HUES48 (cell line): ENCODE results near the gene CCDC124.
"Not testable (repeated sequence)": the region's sequence is repeated elsewhere in the genome, so short reads cannot be mapped to it uniquely, and the experiment has no call there.

Experiments used
- H3K27ac ChIP-seq: one replicate; pipeline ENCODE4 v1.7.0; 2013; ENCODE audit warnings: low read depth, low read length, inconsistent platforms
- H3K27me3 ChIP-seq: 2 replicates; pipeline ENCODE4 v1.6.1; 2013; ENCODE audit warnings: mild to moderate bottlenecking, low read length; ENCODE audit not compliant: control insufficient read depth, insufficient read depth
- H3K36me3 ChIP-seq: 2 replicates; pipeline ENCODE4 v1.6.1; 2013; ENCODE audit warnings: low read length; ENCODE audit not compliant: control insufficient read depth, insufficient read depth
- H3K4me1 ChIP-seq: 2 replicates; pipeline ENCODE4 v1.6.1; 2013; ENCODE audit warnings: mild to moderate bottlenecking, low read length; ENCODE audit not compliant: control insufficient read depth, insufficient read depth
- H3K4me3 ChIP-seq: 2 replicates; pipeline ENCODE4 v1.5.1; 2013; ENCODE audit warnings: mild to moderate bottlenecking, low read depth, low read length
- H3K9ac ChIP-seq: 2 replicates; pipeline ENCODE4 v1.6.1; 2013; ENCODE audit warnings: mild to moderate bottlenecking, low read depth, low read length, moderate library complexity
- H3K9me3 ChIP-seq: 2 replicates; pipeline ENCODE4 v1.6.1; 2013; ENCODE audit warnings: low read length; ENCODE audit not compliant: control insufficient read depth, insufficient read depth

The CCDC124 gene

DNA sequence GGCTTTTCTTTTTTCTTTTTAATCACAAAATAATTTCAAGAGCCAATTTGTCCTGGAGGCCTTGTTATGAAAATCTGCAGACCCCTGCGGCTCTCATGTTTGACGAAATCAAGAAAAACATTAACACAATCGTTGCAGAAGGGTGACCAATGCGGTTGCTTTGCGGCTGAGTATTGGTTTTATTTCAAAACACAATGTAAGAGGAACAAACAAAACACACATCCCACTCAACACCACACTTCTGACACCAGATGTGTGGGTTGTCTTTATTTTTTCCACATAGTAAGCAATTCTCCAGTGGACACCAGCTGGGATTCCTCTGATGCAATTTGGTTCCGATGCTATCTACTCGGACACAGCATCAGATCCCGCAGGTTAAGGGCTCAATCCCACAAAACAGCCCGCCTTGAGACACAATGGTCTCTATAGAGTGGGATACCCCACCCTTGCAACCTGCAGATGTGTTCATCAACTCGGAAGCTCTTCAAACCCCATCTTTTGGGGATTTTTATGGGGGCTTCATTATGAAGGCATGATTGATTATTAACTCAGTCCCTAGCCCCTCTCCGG is 21.9 kb upstream of the CCDC124 start:
- Histone ChIP-seq H3K9ac (no peak overlapping the region), H3K36me3 (no peaks in the 10 kb centered on the region), H3K27me3 (no peaks in the 10 kb centered on the region), H3K27ac (no peak overlapping the region), H3K4me3 (no peak overlapping the region), H3K4me1 (no peaks in the 10 kb centered on the region; the same call in 1 of the 2 replicates), H3K9me3 (peaks cover 7% of the 10 kb centered on the region; the same call in 1 of the 2 replicates)

DNA sequence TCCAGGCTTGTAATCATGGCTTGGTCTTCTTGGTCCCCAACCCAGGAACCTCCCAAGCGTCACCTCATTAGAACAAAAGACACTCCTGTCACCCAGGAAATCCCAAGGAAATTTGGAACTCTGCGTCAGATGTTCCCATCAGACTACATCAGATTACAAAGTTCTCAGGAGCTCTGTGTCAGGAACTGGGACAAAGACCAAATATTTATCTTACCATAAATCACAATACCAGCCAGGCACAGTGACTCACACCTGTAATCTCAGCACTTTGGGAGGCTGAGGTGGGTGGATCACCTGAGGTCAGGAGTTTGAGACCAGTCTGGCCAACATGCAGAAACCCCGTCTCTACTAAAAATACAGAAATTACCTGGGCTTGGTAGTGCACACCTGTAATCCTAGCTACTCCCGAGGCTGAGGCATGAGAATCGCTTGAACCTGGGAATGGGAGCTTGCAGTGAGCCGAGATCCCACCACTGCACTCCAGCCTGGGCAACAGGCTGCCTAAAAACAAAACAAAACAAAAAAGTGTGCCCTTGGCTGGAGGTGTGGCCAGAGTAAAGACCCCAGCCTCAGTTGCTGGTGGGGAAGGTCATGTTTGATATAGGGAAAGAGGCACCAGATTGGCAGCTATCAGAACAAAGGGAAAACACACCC is 16.7 kb upstream of the CCDC124 start:
- H3K4me1 ChIP-seq, result no peaks in the 10 kb centered on the region
- H3K9ac ChIP-seq, result no peak overlapping the region
- H3K9me3 ChIP-seq, result peaks cover 3% of the 10 kb centered on the region; the same call in 1 of the 2 replicates
- H3K27ac ChIP-seq, result no peak overlapping the region
- H3K27me3 ChIP-seq, result no peaks in the 10 kb centered on the region
- H3K4me3 ChIP-seq, result no peak overlapping the region
- H3K36me3 ChIP-seq, result no peaks in the 10 kb centered on the region

DNA sequence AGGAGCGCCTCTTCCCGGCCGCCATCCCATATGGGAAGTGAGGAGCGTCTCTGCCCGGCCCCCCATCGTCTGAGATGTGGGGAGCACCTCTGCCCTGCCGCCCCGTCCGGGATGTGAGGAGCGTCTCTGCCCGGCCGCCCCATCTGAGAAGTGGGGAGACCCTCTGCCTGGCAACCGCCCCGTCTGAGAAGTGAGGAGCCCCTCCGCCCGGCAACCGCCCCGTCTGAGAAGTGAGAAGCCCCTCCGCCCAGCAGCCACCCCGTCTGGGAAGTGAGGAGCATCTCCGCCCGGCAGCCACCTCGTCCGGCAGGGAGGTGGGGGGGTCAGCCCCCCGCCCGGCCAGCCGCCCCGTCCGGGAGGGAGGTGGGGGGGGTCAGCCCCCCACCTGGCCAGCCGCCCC is 14.7 kb upstream of the CCDC124 start:
- H3K4me3 ChIP-seq, H3K36me3 ChIP-seq, H3K4me1 ChIP-seq, H3K9ac ChIP-seq, H3K27me3 ChIP-seq, H3K27ac ChIP-seq, H3K9me3 ChIP-seq: not testable (repeated sequence)

DNA sequence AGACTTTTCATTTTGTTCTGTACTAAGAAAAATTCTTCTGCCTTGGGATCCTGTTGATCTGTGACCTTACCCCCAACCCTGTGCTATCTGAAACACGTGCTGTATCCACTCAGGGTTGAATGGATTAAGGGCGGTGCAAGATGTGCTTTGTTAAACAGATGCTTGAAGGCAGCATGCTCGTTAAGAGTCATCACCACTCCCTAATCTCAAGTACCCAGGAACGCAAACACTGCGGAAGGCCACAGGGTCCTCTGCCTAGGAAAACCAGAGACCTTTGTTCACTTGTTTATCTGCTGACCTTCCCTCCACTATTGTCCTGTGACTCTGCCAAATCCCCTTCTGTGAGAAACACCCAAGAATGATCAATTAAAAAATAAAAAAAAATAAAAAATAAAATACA is 13.7 kb upstream of the CCDC124 start:
- not testable (repeated sequence) for H3K9ac ChIP-seq, H3K36me3 ChIP-seq, H3K27ac ChIP-seq, H3K27me3 ChIP-seq, H3K4me3 ChIP-seq, H3K9me3 ChIP-seq, H3K4me1 ChIP-seq

DNA sequence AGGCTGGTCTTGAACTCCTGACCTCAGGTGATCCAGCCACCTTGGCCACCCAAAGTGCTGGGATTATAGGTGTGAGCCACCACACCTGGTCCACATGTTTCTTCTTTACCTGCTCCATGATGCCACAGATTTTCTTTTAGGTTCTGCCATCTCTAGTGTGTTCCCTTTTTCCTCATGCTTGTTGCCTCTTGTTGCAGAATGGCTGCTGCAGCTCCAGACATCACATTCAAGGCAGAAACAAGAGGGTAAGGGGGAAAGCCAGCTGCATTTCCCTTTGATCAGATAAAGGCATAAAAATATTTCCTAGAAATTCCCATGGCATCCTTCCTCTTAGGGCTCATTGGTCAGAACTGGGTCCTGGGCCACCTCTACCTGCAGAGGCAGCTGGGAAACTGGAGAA is 12.3 kb upstream of the CCDC124 start:
- Histone ChIP-seq H3K36me3 (no peaks in the 10 kb centered on the region), H3K9me3 (peaks cover 3% of the 10 kb centered on the region; the same call in 1 of the 2 replicates), H3K4me1 (no peaks in the 10 kb centered on the region), H3K4me3 (no peak overlapping the region), H3K27ac (no peak overlapping the region), H3K27me3 (no peaks in the 10 kb centered on the region), H3K9ac (no peak overlapping the region)

DNA sequence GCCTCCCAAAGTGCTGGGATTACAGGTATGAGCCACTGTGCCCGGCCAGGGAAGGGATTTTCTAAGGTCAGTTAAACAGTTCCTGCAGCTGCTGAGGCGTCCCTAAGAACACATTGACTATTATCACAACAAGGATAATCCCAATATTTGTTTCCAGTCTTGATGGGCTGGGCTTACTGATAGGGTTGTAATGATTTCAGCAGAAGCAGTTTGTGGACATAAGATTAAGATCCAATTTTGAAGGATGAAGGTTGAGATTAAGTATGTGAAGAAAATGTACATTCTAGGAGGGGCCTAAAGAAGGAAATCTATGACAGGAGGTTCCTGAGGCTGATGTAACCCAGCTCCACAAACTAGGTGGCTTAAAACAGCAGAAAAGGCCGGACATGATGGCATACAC is 10.7 kb upstream of the CCDC124 start:
- no peaks in the 10 kb centered on the region for H3K27me3 ChIP-seq
- H3K27ac ChIP-seq, result no peak overlapping the region
- H3K9ac ChIP-seq, result no peak overlapping the region
- H3K9me3 ChIP-seq, result peaks cover 3% of the 10 kb centered on the region; the same call in 1 of the 2 replicates
- no peaks in the 10 kb centered on the region for H3K36me3 ChIP-seq
- H3K4me1 ChIP-seq, result no peaks in the 10 kb centered on the region
- no peak overlapping the region for H3K4me3 ChIP-seq

DNA sequence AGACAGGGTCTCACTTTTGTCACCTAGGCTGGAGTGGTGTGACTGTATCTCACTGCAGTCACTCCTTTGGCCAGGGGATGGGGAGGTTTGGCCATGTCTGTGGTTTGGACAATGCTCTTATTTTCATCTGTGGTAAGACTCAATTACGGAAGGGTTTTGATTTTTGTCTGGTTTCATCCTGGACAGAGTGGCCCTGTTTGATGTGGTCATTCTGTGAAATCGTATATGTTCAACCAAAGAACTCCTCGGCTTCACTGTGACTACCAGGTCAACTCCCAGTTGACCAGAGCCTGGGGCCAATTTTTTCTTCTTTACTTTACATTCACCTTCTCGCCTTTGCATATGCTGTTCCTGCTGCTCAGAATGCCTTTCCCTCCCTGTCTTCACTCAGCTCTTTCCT is 6.8 kb upstream of the CCDC124 start:
- no peaks in the 10 kb centered on the region for H3K9me3 ChIP-seq
- H3K4me1 ChIP-seq, result no peaks in the 10 kb centered on the region
- H3K9ac ChIP-seq, result no peak overlapping the region
- H3K36me3 ChIP-seq, result no peaks in the 10 kb centered on the region
- no peak overlapping the region for H3K27ac ChIP-seq
- H3K27me3 ChIP-seq, result no peaks in the 10 kb centered on the region
- H3K4me3 ChIP-seq, result no peak overlapping the region

DNA sequence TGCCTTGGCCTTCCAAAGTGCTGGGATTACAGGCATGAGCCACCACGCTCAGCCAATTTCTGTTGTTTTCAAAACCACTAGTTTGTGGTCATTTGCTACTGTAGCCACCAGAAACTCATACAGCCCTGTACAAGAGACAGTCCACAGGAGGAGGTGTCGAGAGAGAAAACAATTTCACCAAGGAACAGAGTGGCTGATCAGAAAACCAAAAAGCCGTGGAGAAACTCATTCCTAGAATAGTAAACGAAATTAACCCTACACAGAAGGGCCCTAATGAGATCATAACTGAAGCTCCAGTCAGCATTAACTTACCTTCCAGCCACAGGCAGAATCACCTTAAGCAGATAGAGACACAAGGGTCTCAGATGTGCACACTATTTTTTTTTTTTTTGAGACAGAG is 3.8 kb upstream of the CCDC124 start:
- Histone ChIP-seq H3K9me3 (no peaks in the 10 kb centered on the region), H3K9ac (no peak overlapping the region), H3K36me3 (no peaks in the 10 kb centered on the region), H3K27me3 (no peaks in the 10 kb centered on the region), H3K27ac (no peak overlapping the region), H3K4me1 (peaks cover 10% of the 10 kb centered on the region), H3K4me3 (no peak overlapping the region)

DNA sequence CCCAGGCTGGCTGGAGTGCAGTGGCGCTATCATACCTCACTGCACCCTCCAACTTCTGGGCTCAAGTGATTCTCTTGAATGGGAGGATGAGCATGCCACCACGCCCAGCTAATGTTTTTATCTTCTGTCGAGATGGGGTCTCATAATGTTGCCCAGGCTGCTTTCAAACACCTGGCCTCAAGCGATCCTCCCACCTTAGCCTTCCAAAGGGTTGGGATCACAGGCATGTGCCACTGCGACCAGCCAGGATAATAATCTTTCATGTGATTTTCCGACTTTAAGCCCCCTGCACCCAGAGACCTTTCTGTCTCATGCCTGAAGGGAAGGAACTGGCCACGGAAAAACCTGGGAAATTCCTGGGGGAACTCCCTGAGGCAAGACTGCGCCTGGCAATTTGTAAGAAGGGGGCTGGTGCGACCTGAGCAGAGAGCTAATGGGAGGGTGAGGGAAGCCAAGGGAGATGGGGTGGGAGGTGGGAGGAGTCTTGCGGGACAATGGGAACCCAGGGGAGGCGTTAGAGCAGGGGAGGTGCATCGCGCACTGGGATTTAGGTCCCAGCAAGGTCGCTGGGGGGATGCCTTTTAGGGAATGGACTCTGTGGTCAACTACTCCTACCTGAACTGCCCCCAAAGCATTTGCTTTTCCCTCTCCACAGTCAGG is 1.2 kb upstream of the CCDC124 start:
- Histone ChIP-seq H3K27ac (peak overlapping the region; percentile 93), H3K9ac (peak overlapping the region; percentile 95), H3K36me3 (peaks cover 4% of the 10 kb centered on the region), H3K27me3 (no peaks in the 10 kb centered on the region), H3K4me3 (peak overlapping the region; percentile 95), H3K9me3 (no peaks in the 10 kb centered on the region), H3K4me1 (peaks cover 10% of the 10 kb centered on the region)

DNA sequence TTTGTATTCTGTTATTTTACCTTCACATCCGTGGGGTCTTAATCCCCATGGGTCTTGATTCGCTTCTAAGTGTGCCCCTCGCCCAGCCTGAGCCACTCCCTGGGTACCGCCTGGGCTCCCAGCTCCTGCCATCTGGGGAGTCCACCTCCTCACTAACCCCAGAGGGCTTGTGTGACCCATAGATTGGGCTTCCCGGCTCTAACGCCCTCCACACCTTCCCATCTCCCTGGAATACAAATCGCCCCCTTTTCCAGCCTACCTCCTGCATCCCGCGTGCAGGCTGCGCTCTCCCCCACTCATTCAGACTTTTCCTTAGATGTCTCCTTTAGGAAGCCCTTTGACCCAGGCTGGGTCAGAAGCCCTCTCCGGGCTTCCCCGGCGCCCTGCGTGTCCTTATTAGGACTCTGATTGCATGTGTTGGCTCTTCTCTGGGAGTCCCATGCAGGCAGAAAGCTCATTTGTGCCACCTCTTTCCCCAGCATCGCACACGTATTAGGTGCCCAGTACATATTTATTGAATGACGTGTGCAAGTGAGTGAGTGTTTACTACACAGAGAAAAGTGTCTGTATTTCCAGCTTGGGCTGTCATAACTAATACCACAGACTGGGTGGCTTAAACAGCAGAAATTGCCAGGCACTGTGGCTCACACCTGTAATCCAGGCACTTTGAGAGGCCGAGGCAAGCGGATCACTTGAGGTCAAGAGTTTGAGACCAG is 757 bp downstream of the CCDC124 start:
- Histone ChIP-seq H3K36me3 (peaks cover 9% of the 10 kb centered on the region), H3K4me1 (peaks cover 10% of the 10 kb centered on the region), H3K27ac (peak overlapping the region; percentile 93), H3K4me3 (peak overlapping the region; percentile 95), H3K9me3 (no peaks in the 10 kb centered on the region), H3K27me3 (no peaks in the 10 kb centered on the region), H3K9ac (peak overlapping the region; percentile 95)

DNA sequence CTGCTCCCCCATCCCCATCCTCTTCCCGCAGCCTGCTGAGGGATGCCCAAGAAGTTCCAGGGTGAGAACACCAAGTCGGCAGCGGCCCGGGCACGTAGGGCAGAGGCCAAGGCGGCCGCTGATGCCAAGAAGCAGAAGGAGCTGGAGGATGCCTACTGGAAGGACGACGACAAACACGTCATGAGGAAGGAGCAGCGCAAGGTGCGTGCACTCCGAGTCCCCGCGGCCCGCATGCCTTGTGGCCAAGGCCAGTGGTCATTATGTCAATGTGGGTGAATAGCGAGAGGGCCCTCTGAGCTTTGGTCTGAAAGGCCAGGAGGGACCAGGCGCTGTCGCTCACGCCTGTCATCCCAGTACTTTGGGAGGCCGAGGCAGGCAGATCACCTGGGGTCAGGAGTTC is 3.6 kb downstream of the CCDC124 start:
- Histone ChIP-seq H3K27me3 (no peaks in the 10 kb centered on the region), H3K9ac (no peak overlapping the region), H3K27ac (no peak overlapping the region), H3K4me1 (peaks cover 9% of the 10 kb centered on the region), H3K36me3 (peaks cover 16% of the 10 kb centered on the region), H3K4me3 (no peak overlapping the region), H3K9me3 (no peaks in the 10 kb centered on the region)
